ENCODE results near the gene GSKIP. TPM values are rescaled to one million over a fixed set of nuclear protein-coding genes. Genes with fewer than 3 reads are reported as not detected.

GSKIP gene
- total RNA-seq, 4 donors from 2014 or later: 9.9 to 23.2 (median 13.3) TPM

DNA sequence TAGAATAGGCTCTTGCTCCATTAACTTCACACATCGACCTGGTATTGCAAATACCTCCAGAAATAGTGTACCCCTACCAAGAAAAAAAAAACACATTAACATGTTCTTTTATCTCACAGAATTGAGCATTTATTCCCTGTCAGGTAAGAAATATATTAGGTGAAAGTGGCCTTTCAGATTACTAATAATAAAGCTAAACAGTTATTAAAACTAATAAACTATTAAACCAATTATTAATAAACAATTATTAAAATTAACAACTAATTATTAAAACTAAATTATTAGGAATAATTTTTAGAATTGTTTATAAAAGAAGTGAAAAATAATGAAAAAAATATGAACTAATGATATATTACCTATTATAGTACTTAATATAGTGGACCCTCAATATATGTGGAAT is 21.4 kb downstream of the GSKIP start:
- Histone ChIP-seq H3K4me1 (no peaks in the 10 kb centered on the region), H3K36me3 (peaks cover 0 to 34% (median 0%) of the 10 kb centered on the region in 3 donors), H3K27me3 (no peaks in the 10 kb centered on the region), H3K4me3 (no peak overlapping the region), H3K27ac (no peak overlapping the region), H3K9me3 (no peaks in the 10 kb centered on the region)
- DNase-seq (ENCODE audit: low spot score in 2 of 2): no peak
- no peak for TF ChIP-seq EP300 (IDR thresholded peaks at IDR 0.05)
- no peak for TF ChIP-seq CTCF (IDR thresholded peaks at IDR 0.05)
- TF ChIP-seq POLR2A (IDR thresholded peaks at IDR 0.05): no peak
- WGBS, 2 donors: 34 to 89% methylated on average over 1 of the region's 1 CpG

DNA sequence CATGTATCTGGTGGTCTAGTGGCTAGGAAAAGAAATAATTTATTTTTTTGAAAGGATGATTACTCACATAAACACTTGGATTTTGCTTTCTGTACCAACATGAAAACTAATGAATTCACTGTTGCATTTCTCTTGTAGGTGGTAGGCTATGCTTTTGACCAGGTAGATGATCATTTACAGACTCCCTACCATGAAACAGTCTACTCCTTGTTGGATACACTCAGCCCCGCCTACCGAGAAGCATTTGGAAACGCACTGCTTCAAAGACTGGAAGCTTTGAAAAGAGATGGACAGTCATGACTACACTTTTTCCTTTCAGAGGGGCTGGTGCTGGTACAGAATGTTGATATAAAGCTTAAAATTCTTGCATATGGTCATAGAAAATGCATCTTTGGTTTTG is 22.1 kb downstream of the GSKIP start:
- DNase-seq (ENCODE audit: low spot score in 2 of 2): no peak
- Histone ChIP-seq H3K4me1 (peaks cover 0 to under 1% (median under 1%) of the 10 kb centered on the region in 4 donors), H3K27ac (no peak overlapping the region), H3K9me3 (no peaks in the 10 kb centered on the region), H3K36me3 (peaks cover 0 to 34% (median 0%) of the 10 kb centered on the region in 3 donors), H3K27me3 (no peaks in the 10 kb centered on the region), H3K4me3 (no peak overlapping the region)
- 77 to 81% methylated on average over 3 of the region's 3 CpGs for WGBS, 2 donors
- TF ChIP-seq CTCF (IDR thresholded peaks at IDR 0.05): no peak
- no peak for TF ChIP-seq POLR2A (IDR thresholded peaks at IDR 0.05)

DNA sequence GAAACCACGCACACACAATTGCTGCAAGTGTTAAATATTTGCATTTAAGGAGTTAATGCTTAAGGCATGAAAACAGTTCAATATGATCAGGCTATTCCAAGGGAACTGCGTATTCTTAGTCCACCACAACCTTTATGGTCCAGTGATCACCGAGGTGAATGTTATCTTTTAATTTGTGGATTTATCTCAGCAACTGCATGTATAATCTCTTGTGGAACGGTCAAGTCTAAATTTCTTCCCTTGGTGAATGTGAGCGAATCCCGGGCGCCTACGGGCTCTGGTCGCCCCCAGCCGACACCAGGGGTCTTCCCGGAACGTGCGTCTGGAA is 27.6 kb downstream of the GSKIP start:
- H3K27ac ChIP-seq: peak overlapping the region in 2 of 4 donors; percentile 54 to 73
- peaks cover 0 to 13% (median 4%) of the 10 kb centered on the region in 4 donors for H3K4me1 ChIP-seq
- H3K4me3 ChIP-seq: peak overlapping the region; percentile 60 to 86 (median 67)
- 4 to 5% methylated on average over 13 of the region's 13 CpGs for WGBS, 2 donors
- no peak for DNase-seq (ENCODE audit: low spot score in 2 of 2)
- H3K9me3 ChIP-seq: no peaks in the 10 kb centered on the region
- H3K27me3 ChIP-seq: no peaks in the 10 kb centered on the region
- H3K36me3 ChIP-seq: peaks cover 0 to 9% (median 0%) of the 10 kb centered on the region in 3 donors
- TF ChIP-seq CTCF (IDR thresholded peaks at IDR 0.05) (no peak), EP300 (IDR thresholded peaks at IDR 0.05) (no peak), POLR2A (IDR thresholded peaks at IDR 0.05) (no peak)

GRCh38 chr14:96391293-96392118 is 28.2 kb downstream of the GSKIP start:
- H3K36me3 ChIP-seq: peaks cover 0 to 3% (median 0%) of the 10 kb centered on the region in 3 donors
- peak in 1 of 5 experiments; percentile 26 for TF ChIP-seq CTCF (IDR thresholded peaks at IDR 0.05)
- TF ChIP-seq POLR2A (IDR thresholded peaks at IDR 0.05): peak in 1 of 2 donors; percentile 35
- no peak for TF ChIP-seq EP300 (IDR thresholded peaks at IDR 0.05)
- peak overlapping the region; percentile 60 to 92 (median 74) for H3K4me3 ChIP-seq
- peak; percentile 93 to 94 for DNase-seq (ENCODE audit: low spot score in 2 of 2)
- 1 to 2% methylated on average over 31 to 65 of the region's 79 CpGs for WGBS, 2 donors
- no peaks in the 10 kb centered on the region for H3K27me3 ChIP-seq
- H3K27ac ChIP-seq: peak overlapping the region; percentile 44 to 76 (median 72)
- no peaks in the 10 kb centered on the region for H3K9me3 ChIP-seq
- peaks cover 0 to 13% (median 4%) of the 10 kb centered on the region in 4 donors for H3K4me1 ChIP-seq

DNA sequence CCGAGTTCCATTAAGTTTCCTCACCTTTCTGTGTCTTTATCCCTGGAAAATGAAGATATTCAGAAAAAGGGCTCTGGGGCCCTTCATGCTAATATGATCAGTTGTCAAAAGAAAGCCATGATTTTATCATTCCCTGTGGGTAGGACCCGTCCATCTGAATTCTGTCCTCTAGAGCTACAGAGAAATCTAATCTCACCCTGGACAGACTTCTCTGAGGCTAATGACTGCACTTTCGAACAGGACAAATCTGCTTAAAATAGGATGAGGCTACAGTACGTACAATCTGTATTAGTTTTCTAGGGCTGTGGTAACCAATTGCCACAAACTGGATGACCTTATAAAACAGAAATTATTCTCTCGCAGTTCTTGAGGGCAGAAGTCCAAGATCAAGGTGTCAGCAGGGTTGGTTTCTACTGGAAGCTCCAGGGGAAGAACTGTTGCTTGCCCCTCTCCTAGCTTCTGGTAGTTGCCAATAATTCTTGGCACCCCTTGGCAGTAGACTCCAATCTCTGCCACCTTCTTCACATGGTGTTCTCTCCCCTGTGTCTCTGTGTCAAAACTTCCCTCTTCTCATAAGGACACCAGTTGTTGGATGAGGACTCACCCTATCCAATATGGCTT is 29.9 kb downstream of the GSKIP start:
- H3K27ac ChIP-seq: no peak overlapping the region
- peaks cover 0 to 13% (median 4%) of the 10 kb centered on the region in 4 donors for H3K4me1 ChIP-seq
- WGBS, 2 donors: 83 to 86% methylated on average over 5 of the region's 5 CpGs
- H3K27me3 ChIP-seq: no peaks in the 10 kb centered on the region
- DNase-seq (ENCODE audit: low spot score in 2 of 2): no peak
- no peak overlapping the region for H3K4me3 ChIP-seq
- TF ChIP-seq CTCF (IDR thresholded peaks at IDR 0.05): no peak
- TF ChIP-seq POLR2A (IDR thresholded peaks at IDR 0.05): no peak
- no peaks in the 10 kb centered on the region for H3K9me3 ChIP-seq
- no peaks in the 10 kb centered on the region for H3K36me3 ChIP-seq
